K562 (cell line): ENCODE measurements around the gene YARS1. TPM values are rescaled to one million over a fixed set of nuclear protein-coding genes. Genes with fewer than 3 reads are reported as not detected.
A peak's percentile ranks its signal among the peaks of the same experiment; 100 is the strongest.

ENCODE experiments used
- ARID4B ChIP-seq: sonication (generic); formaldehyde crosslinking; IDR thresholded peaks from 2 replicates; pipeline ENCODE4 v1.8.0; 2022; ENCODE audit warnings: mild to moderate bottlenecking, missing genetic modification reagents
- BDP1 ChIP-seq: IDR thresholded peaks from 3 replicates; pipeline ENCODE4 v1.6.1; 2011; ENCODE audit not compliant: insufficient read length, insufficient read depth
- CBFA2T2 ChIP-seq: fragments of 450-650 bp; conservative IDR thresholded peaks from 2 replicates; pipeline ENCODE4 v1.6.1; 2017; ENCODE audit warnings: mild to moderate bottlenecking
- CHCHD3 ChIP-seq: fragments of 250-450 bp; sonication (Bioruptor Pico); IDR thresholded peaks from 2 replicates; pipeline ENCODE4 v2.1.2; 2022; ENCODE audit warnings: mild to moderate bottlenecking
- COPS2 ChIP-seq: fragments of 450-650 bp; conservative IDR thresholded peaks from 2 replicates; pipeline ENCODE4 v1.6.1; 2016; ENCODE audit warnings: mild to moderate bottlenecking, moderate library complexity
- EGR1 ChIP-seq: fragments of 450-650 bp; conservative IDR thresholded peaks from 2 replicates; pipeline ENCODE4 v1.6.1; 2017; ENCODE audit warnings: mild to moderate bottlenecking
- GATAD2A ChIP-seq: fragments of 450-650 bp; IDR thresholded peaks from 2 replicates; pipeline ENCODE4 v1.6.1; 2017
- HDAC1 ChIP-seq, 2 experiments: fragments of 450-650 bp; IDR thresholded peaks; 2 replicates each; pipeline ENCODE4 v1.6.1; 2016 to 2017; ENCODE audit warnings: inconsistent platforms in 1 of 2, mild to moderate bottlenecking in 1 of 2, moderate library complexity in 1 of 2
- LARP7 ChIP-seq: fragments of 450-650 bp; IDR thresholded peaks from 2 replicates; pipeline ENCODE4 v1.6.1; 2016
- RBBP5 ChIP-seq: fragments of 200-600 bp; sonication (generic); IDR thresholded peaks from 2 replicates; pipeline ENCODE4 v1.6.1; 2012; ENCODE audit warnings: borderline replicate concordance, mild to moderate bottlenecking, low read length, control low read depth, inconsistent platforms; ENCODE audit not compliant: insufficient read depth, poor library complexity, severe bottlenecking
- WHSC1 ChIP-seq: IDR thresholded peaks from one replicate; pipeline ENCODE4 v1.6.1; 2012; ENCODE audit warnings: low read length, control low read depth, inconsistent platforms
- ZNF282 ChIP-seq: sonication (generic); formaldehyde crosslinking; IDR thresholded peaks from 2 replicates; pipeline ENCODE4 v1.8.1; 2023; ENCODE audit warnings: missing genetic modification reagents
- ZNF407 ChIP-seq: fragments of 450-650 bp; IDR thresholded peaks from 2 replicates; pipeline ENCODE4 v1.6.1; 2016; ENCODE audit warnings: low read depth
- polyA plus RNA-seq, 8 experiments: library from polyadenylated mRNA; depleted of rRNA in 4 of 8; stranded (reverse) in 5 of 8; unstranded in 3 of 8; fragments of >200 nt; fragmentation: Nextera tagmentation in 2 of 8; fragmentation: Illumina TruSeq in 1 of 8; extraction: Ambion mirVana in 2 of 8; extraction: Trizol in 1 of 8; gene quantifications; 2 replicates each; pipeline versions ENCODE4 v1.2.1 to v1.2.3, GENCODE V29; 2011 to 2014; ENCODE audit warnings: inconsistent platforms in 1 of 8, missing spikeins in 1 of 8
- total RNA-seq, 7 experiments: library from RNA; depleted of rRNA in 6 of 7; stranded (reverse); fragments of >200 nt in 6 of 7; fragmentation: Illumina TruSeq in 2 of 7; extraction: Trizol in 2 of 7; gene quantifications; 2 replicates each; pipeline versions ENCODE4 v1.2.1 to v1.2.3, GENCODE V29; 2011 to 2021; ENCODE audit warnings: low replicate concordance in 1 of 7

YARS1 gene
- total and polyA plus RNA-seq, 9 of the 15 experiments (the other 6 are each of a cell fraction or from before 2014, with no cell fraction given) = 66.2 to 336 (median 201) TPM

GRCh38 chr1:32761253-32761877, 55.8 kb downstream of the YARS1 start (continued):
- TF ChIP-seq WHSC1 = no peak
- TF ChIP-seq HDAC1 (IDR thresholded peaks at IDR 0.05) = no peak; a peak in 1 of 4 replicates
- peak; percentile 89 for TF ChIP-seq EGR1
- no peak for TF ChIP-seq COPS2
- TF ChIP-seq BDP1 = no peak
- TF ChIP-seq LARP7 = no peak
- peak; percentile 27; the same call in 1 of the 2 replicates for TF ChIP-seq CBFA2T2
- no peak for TF ChIP-seq ZNF282 (CRISPR knock-in tag)
- TF ChIP-seq RBBP5 = peak; percentile 33
- no peak for TF ChIP-seq GATAD2A
- no peak for TF ChIP-seq ZNF407
- no peak for TF ChIP-seq ARID4B (CRISPR knock-in tag)
- TF ChIP-seq CHCHD3 (CRISPR knock-in tag) = no peak
